ENCODE data around the gene SNN.

- no peak for TF ChIP-seq POLR2A (IDR thresholded peaks at IDR 0.05; ENCODE audit: low read depth, low read length)
- TF ChIP-seq TAF1 (IDR thresholded peaks at IDR 0.05; ENCODE audit: low read depth, low read length) = no peak
- no peak for TF ChIP-seq POLR2AphosphoS5 (IDR thresholded peaks at IDR 0.05; ENCODE audit: low read depth, low read length)
These were observed 23.0 kb downstream of the SNN start for GRCh38 chr16:11691235-11691634.
